Measurements from ENCODE around the gene ZBED5. TPM values are rescaled to one million over a fixed set of nuclear protein-coding genes. Genes with fewer than 3 reads are reported as not detected.

The ZBED5 gene
- total and polyA plus RNA-seq, 11 donors: 22.5 to 49.1 (median 37.8) TPM

GRCh38 chr11:10881892-10882291 is 24.0 kb upstream of the ZBED5 start:
- intact Hi-C loops (cut with DNase I): no loop called here
- 94 to 99% (median 97%) methylated on average over 3 of the region's 3 CpGs for WGBS, 4 donors
- Histone ChIP-seq H3K27ac (no peak overlapping the region), H3K36me3 (peaks cover 0 to 5% (median 0%) of the 10 kb centered on the region in 9 donors), H3K27me3 (no peaks in the 10 kb centered on the region), H3K9me3 (peaks cover 0 to 11% (median 0%) of the 10 kb centered on the region in 12 donors), H3K4me1 (peaks cover 0 to 23% (median 10%) of the 10 kb centered on the region in 12 donors), H3K4me3 (no peak overlapping the region)
- TF ChIP-seq POLR2A (IDR thresholded peaks at IDR 0.05) (no peak), CTCF (IDR thresholded peaks at IDR 0.05) (no peak)
- DNase-seq (no peak), ATAC-seq (no peak)

GRCh38 chr11:10878408-10879214 is 20.8 kb upstream of the ZBED5 start:
- 92 to 97% (median 95%) methylated on average over 7 of the region's 7 CpGs for WGBS, 4 donors
- Histone ChIP-seq H3K4me1 (peaks cover 0 to 16% (median 0%) of the 10 kb centered on the region in 12 donors), H3K36me3 (peaks cover 0 to 5% (median 0%) of the 10 kb centered on the region in 9 donors), H3K9me3 (peaks cover 0 to 5% (median 0%) of the 10 kb centered on the region in 12 donors), H3K27me3 (no peaks in the 10 kb centered on the region), H3K27ac (peak overlapping the region in 4 of 12 donors; percentile 15 to 48 (median 19)), H3K4me3 (no peak overlapping the region)
- TF ChIP-seq CTCF (IDR thresholded peaks at IDR 0.05) (peak; percentile 39 to 80 (median 58)), POLR2A (IDR thresholded peaks at IDR 0.05) (no peak)
- DNase-seq (no peak), ATAC-seq (peak in 3 of 4 donors; percentile 28 to 78 (median 64))
- intact Hi-C loops (cut with DNase I): no loop called here

GRCh38 chr11:10876158-10876557 is 18.3 kb upstream of the ZBED5 start:
- DNase-seq: no peak
- peaks cover 0 to 5% (median 0%) of the 10 kb centered on the region in 9 donors for H3K36me3 ChIP-seq
- H3K4me1 ChIP-seq: peaks cover 0 to 16% (median 0%) of the 10 kb centered on the region in 12 donors
- TF ChIP-seq POLR2A (IDR thresholded peaks at IDR 0.05): no peak
- TF ChIP-seq CTCF (IDR thresholded peaks at IDR 0.05): no peak
- intact Hi-C loops (cut with DNase I): no loop called here
- no peak for ATAC-seq
- peaks cover 0 to 29% (median 15%) of the 10 kb centered on the region in 12 donors for H3K9me3 ChIP-seq
- H3K27ac ChIP-seq: peak overlapping the region in 3 of 12 donors; percentile 0 to 39 (median 20)
- H3K4me3 ChIP-seq: no peak overlapping the region
- H3K27me3 ChIP-seq: no peaks in the 10 kb centered on the region

GRCh38 chr11:10875430-10876021 is 17.7 kb upstream of the ZBED5 start:
- WGBS, 4 donors: 84 to 98% (median 92%) methylated on average over 2 of the region's 2 CpGs
- H3K36me3 ChIP-seq: peaks cover 0 to 5% (median 0%) of the 10 kb centered on the region in 9 donors
- H3K9me3 ChIP-seq: peaks cover 0 to 31% (median 15%) of the 10 kb centered on the region in 12 donors
- ATAC-seq: no peak
- no peaks in the 10 kb centered on the region for H3K27me3 ChIP-seq
- H3K27ac ChIP-seq: peak overlapping the region in 2 of 12 donors; percentile 0 to 39
- H3K4me1 ChIP-seq: peaks cover 0 to 16% (median 2%) of the 10 kb centered on the region in 12 donors
- intact Hi-C loops (cut with DNase I): no loop called here
- no peak for TF ChIP-seq POLR2A (IDR thresholded peaks at IDR 0.05)
- TF ChIP-seq CTCF (IDR thresholded peaks at IDR 0.05): no peak
- H3K4me3 ChIP-seq: no peak overlapping the region
- no peak for DNase-seq

Measured in heart left ventricle (tissue), 16 donors.